ENCODE data around the gene INPP4B. TPM values are rescaled to one million over a fixed set of nuclear protein-coding genes. Genes with fewer than 3 reads are reported as not detected.

The INPP4B gene
- polyA plus RNA-seq, 3 donors from 2014 or later = 0.81 to 6.3 (median 6.2) TPM

DNA sequence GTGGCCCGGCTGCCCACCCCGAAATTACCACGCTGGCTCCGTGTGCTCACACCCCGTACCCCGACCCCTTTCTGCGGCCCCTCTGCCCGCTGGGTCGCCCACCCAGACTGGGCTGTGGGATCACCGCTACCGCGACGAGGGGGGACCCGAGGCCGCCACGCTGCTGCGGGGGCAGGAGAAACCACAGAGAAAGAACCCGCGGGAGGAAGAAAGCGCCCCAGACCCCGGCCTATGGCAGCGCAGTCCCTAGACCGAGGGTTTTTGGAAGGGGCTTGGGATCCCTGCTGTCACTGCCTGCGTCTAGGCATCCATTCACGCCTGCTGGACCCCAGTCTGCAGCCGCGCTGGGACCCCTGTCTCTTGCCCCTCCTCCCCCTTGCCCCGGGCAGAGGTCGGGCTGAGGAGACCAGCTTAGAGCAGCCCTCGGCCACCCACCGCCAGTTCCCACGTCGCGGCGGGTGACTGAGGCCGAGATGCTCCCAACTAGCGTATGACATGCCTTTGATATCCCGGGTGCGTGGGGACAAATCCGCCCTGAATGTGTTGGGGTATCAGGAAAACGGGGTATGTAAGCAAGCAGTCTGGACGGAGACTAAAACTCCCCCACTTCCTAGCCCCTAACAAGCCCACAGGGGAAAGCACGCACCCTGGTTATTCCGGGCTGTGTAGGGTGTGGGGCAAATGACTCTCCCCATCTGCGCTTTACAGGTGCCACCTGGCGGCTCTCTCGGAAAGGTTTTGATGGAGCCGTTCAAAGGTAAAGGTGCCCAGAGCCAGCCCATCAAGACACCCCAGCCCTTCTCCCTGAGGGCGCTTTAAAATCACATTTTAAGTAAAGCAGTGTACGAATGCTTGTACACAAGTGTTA lies 862 bp upstream of the INPP4B start:
- peak in 2 of 3 donors; percentile 9 to 14 for DNase-seq
- peak overlapping the region; percentile 51 to 77 (median 66) for H3K4me3 Mint-ChIP-seq
- no peak overlapping the region for H3K27ac Mint-ChIP-seq
- H3K9me3 Mint-ChIP-seq = peaks cover 0 to 7% (median under 1%) of the 10 kb centered on the region in 6 donors
- H3K27me3 Mint-ChIP-seq (ENCODE audit: low read depth in 3 of 3) = peaks cover 8 to 25% (median 11%) of the 10 kb centered on the region in 3 donors
- H3K36me3 Mint-ChIP-seq = peaks cover 0 to 4% (median 0%) of the 10 kb centered on the region in 3 donors
- H3K4me1 Mint-ChIP-seq = peaks cover 0 to 8% of the 10 kb centered on the region in 2 donors

DNA sequence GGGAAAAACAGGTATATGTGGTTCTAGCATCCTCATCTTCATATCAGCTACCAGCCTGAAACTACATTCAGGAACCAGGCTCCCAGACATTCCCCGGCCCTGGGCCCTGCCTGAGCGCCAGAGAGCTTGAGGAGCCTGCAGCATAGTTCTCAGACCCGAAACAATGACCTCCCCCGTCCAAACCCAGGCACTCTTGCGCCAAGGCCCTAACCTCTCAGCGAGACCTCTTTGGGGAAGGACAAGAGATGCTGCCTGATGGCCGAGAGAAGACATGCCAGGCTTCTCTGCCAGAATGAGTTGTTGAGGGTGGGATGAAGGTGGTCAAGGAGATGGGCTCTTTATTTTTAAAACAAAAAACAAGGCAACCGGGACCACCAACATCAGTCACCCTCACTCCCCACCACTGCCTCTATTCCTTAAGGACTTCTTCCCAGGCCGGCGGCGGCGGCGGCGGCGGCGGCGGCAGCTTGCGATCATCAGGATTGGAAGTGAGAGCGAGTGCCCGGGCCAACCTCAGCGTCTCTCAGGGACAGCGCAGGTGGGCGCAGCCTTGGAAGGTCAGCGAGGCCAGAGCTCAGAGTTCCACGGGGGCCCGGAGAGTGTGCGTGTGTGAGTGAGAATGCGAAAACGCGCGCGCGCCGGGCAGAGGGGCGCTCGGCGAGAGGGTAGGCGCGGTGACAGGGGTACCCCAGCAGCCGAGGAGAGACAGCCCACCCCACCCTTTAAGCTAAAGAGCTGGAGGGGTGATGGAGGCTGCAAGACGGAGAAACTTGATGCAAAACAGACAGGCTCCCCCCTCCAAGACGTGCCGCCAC lies 601 bp downstream of the INPP4B start:
- Mint-ChIP-seq H3K4me1 (peaks cover 0 to 8% of the 10 kb centered on the region in 2 donors), H3K4me3 (peak overlapping the region; percentile 49 to 77 (median 65)), H3K27me3 (ENCODE audit: low read depth in 3 of 3) (peaks cover 9 to 25% (median 11%) of the 10 kb centered on the region in 3 donors), H3K9me3 (peaks cover 0 to 1% (median 0%) of the 10 kb centered on the region in 6 donors), H3K27ac (no peak overlapping the region), H3K36me3 (peaks cover 0 to 4% (median 0%) of the 10 kb centered on the region in 3 donors)
- no peak for DNase-seq

DNA sequence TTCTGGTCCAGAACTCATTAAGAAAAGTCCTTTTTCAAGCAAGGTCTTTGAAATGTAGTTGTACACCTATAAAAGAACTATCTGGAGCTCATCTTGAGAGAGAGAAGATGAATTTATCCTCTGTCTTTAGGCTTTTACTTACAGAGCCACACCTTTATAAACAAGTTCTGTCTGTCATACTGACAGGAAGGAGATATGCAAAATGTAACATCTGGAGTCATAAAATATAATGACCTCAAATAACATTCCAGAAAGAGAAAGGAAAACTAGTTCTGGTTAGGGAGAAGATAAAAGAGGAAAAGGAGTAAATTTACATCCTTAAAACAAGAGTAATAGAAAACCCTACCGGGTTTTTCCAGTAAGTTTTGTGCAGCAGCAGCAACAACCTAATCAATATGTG lies 1.3 kb downstream of the INPP4B start:
- H3K4me1 Mint-ChIP-seq = peaks cover 0 to 8% of the 10 kb centered on the region in 2 donors
- DNase-seq = no peak
- no peak overlapping the region for H3K27ac Mint-ChIP-seq
- peak overlapping the region in 2 of 5 donors; percentile 52 to 56 for H3K4me3 Mint-ChIP-seq
- H3K36me3 Mint-ChIP-seq = peaks cover 0 to 4% (median 0%) of the 10 kb centered on the region in 3 donors
- H3K9me3 Mint-ChIP-seq = peaks cover 0 to 1% (median 0%) of the 10 kb centered on the region in 6 donors
- peaks cover 9 to 25% (median 11%) of the 10 kb centered on the region in 3 donors for H3K27me3 Mint-ChIP-seq (ENCODE audit: low read depth in 3 of 3)

DNA sequence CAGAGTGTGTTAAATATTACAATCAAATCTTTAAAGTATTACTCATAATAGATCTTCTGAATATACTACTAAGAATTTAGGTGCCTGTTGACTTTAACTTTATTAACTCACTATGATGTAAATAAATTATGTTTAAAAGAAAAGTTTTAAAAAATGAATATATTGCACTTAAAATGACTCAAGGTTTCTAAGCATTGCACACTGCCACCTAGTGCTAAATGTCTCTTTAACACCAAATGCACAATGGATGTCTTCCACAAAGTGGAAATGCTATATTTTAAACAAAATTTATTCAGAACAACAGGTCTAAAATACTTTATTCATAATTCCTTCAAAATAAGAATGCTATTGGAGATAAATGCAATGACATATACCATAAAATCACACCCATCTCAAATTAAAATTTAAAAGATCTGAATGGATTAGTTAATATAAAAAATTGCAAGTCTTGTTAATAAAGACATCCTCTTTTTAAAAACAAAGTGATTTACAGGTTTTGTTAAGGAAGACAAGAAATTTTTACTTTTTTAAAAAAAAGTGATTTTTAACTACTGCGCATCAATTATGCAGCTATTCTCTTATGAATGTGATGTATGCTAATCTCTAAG lies 5.5 kb downstream of the INPP4B start:
- Mint-ChIP-seq H3K27ac (no peak overlapping the region), H3K9me3 (peaks cover 0 to 4% (median 0%) of the 10 kb centered on the region in 6 donors), H3K36me3 (no peaks in the 10 kb centered on the region), H3K27me3 (ENCODE audit: low read depth in 3 of 3) (peaks cover 8 to 15% (median 8%) of the 10 kb centered on the region in 3 donors), H3K4me3 (no peak overlapping the region), H3K4me1 (peaks cover 0 to 8% of the 10 kb centered on the region in 2 donors)
- DNase-seq = no peak

DNA sequence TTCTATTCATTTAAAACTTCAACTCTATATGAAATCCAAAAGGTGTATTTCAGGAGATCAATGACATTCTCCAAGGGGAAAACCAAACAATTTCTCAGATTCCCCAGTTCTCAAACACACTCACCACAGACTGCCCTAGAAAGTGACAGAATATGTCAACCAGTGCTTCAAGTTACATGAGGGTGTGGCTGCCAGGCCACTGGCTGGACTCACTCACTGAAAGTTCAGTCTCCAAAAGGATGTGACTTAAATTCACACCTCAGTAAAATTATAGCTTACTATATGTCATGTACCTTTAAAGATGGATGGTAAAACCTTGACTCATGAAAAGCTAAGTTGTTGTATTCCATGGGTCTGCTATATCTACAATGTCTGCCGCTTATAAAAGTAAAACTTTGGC lies 7.3 kb downstream of the INPP4B start:
- Mint-ChIP-seq H3K4me1 (no peaks in the 10 kb centered on the region), H3K36me3 (no peaks in the 10 kb centered on the region)

DNA sequence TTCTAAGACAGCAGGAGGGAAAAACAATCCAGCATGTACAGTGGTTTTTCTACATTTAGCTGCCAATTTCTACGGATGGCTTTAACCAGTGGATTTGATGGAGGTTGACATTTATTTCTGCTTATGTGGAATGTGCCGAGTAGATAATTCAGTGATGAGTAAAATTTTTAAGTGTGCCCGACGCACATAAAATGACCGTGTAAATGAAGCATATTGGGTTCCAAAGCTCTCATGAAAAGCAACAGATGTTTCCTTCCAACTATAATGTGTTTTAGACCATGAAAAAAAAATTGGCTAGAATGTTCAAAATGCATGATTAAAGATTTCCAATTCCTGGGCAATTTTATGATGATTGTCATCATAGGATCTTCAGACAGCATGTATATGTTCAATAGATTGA lies 14.1 kb downstream of the INPP4B start:
- no peak overlapping the region for H3K27ac Mint-ChIP-seq
- H3K9me3 Mint-ChIP-seq = peaks cover 0 to 4% (median under 1%) of the 10 kb centered on the region in 6 donors
- H3K36me3 Mint-ChIP-seq = peaks cover 0 to 4% (median 0%) of the 10 kb centered on the region in 3 donors
- H3K27me3 Mint-ChIP-seq (ENCODE audit: low read depth in 3 of 3) = peaks cover 0 to 1% (median 0%) of the 10 kb centered on the region in 3 donors
- no peak for DNase-seq
- no peak overlapping the region for H3K4me3 Mint-ChIP-seq
- H3K4me1 Mint-ChIP-seq = no peaks in the 10 kb centered on the region

More for the DNA sequence above, 7.3 kb downstream of the INPP4B start:
- Mint-ChIP-seq H3K27me3 (ENCODE audit: low read depth in 3 of 3) (peaks cover 0 to 3% (median 0%) of the 10 kb centered on the region in 3 donors), H3K27ac (no peak overlapping the region), H3K9me3 (peaks cover 0 to 4% (median 0%) of the 10 kb centered on the region in 6 donors), H3K4me3 (no peak overlapping the region)
- DNase-seq = no peak

DNA sequence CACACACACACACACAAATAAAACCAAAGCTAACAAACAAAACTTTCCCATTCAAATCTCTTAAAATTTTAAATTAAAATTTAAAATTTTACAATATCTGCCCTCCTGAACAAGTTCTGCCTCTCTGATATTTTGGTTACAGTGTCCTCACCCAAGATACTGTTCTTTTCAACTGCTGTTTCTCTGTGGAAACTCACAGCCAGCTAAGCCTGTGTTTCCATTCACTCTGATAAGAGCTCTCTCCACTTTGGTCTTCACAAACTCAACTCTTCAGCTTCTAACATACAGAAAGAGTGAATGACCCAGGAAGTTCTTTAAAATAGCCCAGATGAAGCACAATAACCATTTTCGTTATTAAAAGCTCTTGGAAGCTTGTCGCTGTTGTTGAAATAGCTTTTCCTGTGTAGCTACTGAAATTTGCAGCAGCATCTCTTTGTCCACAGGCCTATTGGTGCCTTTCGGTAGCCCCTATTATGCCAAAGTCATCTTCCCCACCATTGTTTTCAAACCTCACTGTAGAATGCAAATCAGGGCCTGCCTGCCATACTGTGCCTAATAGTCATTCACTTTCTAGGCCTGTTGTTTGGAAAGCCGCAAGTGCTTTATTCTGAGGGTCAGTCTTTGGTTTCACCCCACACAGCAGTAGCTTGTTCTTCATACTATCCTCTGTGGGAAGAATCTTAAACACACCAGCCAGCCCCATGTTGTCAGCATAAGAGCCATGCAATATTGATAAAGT lies 19.4 kb downstream of the INPP4B start:
- Mint-ChIP-seq H3K4me3 (no peak overlapping the region), H3K27me3 (ENCODE audit: low read depth in 3 of 3) (no peaks in the 10 kb centered on the region), H3K9me3 (peaks cover 0 to 10% (median under 1%) of the 10 kb centered on the region in 6 donors), H3K36me3 (peaks cover 0 to 4% (median 0%) of the 10 kb centered on the region in 3 donors), H3K4me1 (no peaks in the 10 kb centered on the region), H3K27ac (no peak overlapping the region)
- DNase-seq = no peak

DNA sequence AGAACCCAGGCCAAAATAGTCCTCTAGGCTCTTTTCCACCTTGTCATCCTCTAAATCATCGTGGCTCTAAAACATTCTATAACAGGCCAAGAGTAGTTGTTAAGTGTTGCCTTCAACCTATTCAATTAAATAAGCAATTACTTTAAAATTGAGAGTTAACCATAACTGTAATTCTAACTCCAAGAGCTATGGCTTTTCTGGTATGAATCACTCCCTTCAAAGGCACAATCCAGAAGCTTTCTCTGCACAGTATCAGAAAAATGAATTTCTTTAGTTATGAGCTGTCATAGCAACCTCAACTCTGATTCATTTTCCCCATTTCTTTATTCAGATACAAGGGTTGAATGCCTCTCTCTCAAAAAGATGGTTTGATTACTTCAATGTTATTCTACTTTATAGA lies 21.7 kb downstream of the INPP4B start:
- no peak for DNase-seq
- H3K9me3 Mint-ChIP-seq = peaks cover 0 to 10% (median under 1%) of the 10 kb centered on the region in 6 donors
- no peak overlapping the region for H3K4me3 Mint-ChIP-seq
- H3K27ac Mint-ChIP-seq = no peak overlapping the region
- no peaks in the 10 kb centered on the region for H3K4me1 Mint-ChIP-seq
- H3K27me3 Mint-ChIP-seq (ENCODE audit: low read depth in 3 of 3) = peaks cover 0 to 4% (median 2%) of the 10 kb centered on the region in 3 donors
- no peaks in the 10 kb centered on the region for H3K36me3 Mint-ChIP-seq

DNA sequence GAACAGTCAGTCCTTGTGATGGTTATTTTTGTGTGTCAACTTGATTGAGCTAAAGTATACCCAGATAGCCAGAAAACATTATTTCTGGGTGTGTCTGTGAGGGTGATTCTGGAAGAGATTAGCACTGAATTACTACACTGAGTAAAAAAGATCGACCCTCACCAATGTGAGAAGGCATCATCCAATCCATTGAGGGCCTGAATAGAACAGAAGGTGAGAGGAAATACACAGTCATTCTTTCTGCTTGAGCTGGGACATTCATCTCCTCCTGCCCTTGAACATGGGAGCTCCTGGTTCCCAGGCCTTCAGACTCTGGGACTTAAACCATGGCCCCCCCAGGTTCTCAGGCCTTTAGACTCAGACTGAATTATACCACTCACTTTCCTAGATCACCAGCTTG lies 22.3 kb downstream of the INPP4B start:
- Mint-ChIP-seq H3K27me3 (ENCODE audit: low read depth in 3 of 3) (peaks cover 0 to 4% (median 2%) of the 10 kb centered on the region in 3 donors), H3K27ac (no peak overlapping the region), H3K9me3 (peaks cover 0 to 9% (median under 1%) of the 10 kb centered on the region in 6 donors), H3K4me3 (no peak overlapping the region), H3K36me3 (no peaks in the 10 kb centered on the region), H3K4me1 (no peaks in the 10 kb centered on the region)
- no peak for DNase-seq

DNA sequence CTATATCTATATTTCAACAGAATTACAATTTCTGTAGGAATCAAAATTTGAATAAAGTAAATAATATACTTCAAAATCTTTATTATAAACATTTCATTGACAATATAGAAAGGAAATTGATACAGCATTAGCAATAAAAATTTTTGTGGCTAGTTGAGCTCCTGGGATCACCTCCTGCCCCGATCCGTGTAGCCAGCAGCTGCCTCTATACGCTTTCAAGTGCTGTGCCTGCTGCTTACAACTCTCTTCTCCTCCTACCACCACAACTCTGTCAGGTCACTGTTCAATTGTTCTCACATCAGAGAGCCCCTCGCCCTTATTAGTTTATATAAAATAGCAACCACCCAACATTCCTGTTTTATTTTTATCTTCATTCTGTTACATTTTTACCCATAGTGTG lies 27.6 kb downstream of the INPP4B start:
- no peak for DNase-seq
- Mint-ChIP-seq H3K4me3 (no peak overlapping the region), H3K27me3 (ENCODE audit: low read depth in 3 of 3) (peaks cover 0 to 4% (median 2%) of the 10 kb centered on the region in 3 donors), H3K36me3 (no peaks in the 10 kb centered on the region), H3K9me3 (peaks cover 0 to 5% (median 3%) of the 10 kb centered on the region in 6 donors), H3K4me1 (peaks cover 4 to 11% of the 10 kb centered on the region in 2 donors), H3K27ac (no peak overlapping the region)

DNA sequence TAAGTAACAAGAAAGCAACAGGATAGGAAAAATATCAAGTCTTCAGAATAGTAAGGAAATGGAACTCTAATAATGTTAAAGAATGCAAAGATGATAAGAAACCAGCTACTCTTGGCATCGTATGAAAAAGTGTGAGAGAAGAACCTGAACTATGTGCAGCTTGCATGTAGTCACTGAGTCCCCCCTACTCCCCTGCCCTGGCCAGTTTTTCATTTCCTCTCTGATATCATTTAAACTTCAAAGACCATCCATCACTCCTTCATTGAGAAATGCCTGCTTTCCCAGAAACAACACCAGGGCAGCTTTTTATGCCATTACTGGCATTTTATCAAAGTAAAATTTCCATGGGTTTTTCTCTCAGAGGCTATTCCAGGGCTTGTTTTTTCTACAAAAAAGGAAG lies 28.1 kb downstream of the INPP4B start:
- H3K4me1 Mint-ChIP-seq = peaks cover 4 to 11% of the 10 kb centered on the region in 2 donors

DNA sequence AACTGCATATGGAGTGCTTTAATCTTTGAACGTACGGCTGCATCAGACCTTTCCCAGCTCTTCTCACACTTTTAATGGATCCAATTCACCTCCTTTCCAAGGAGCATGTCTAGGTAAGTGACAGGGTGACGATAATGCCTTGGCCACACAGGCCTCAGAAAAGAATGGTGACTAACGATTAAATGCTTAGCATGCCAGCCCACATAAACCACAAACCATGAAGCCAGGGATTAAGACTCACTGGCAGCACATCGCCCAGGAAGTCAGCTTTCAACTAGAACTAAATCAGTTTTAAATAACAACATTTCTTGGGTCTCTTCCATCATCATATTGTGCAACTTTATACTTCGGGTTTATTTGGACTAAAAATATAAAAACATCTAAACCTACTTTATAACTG lies 28.7 kb downstream of the INPP4B start:
- H3K36me3 Mint-ChIP-seq = no peaks in the 10 kb centered on the region
- DNase-seq = no peak
- peak overlapping the region in 1 of 5 donors; percentile 21 for H3K4me3 Mint-ChIP-seq
- no peak overlapping the region for H3K27ac Mint-ChIP-seq
- H3K9me3 Mint-ChIP-seq = peaks cover 0 to 8% (median 3%) of the 10 kb centered on the region in 6 donors
- peaks cover 4 to 11% of the 10 kb centered on the region in 2 donors for H3K4me1 Mint-ChIP-seq
- peaks cover 0 to 4% (median 2%) of the 10 kb centered on the region in 3 donors for H3K27me3 Mint-ChIP-seq (ENCODE audit: low read depth in 3 of 3)

More for the DNA sequence above, 28.1 kb downstream of the INPP4B start:
- H3K36me3 Mint-ChIP-seq = no peaks in the 10 kb centered on the region
- H3K27me3 Mint-ChIP-seq (ENCODE audit: low read depth in 3 of 3) = peaks cover 0 to 4% (median 2%) of the 10 kb centered on the region in 3 donors
- no peak overlapping the region for H3K27ac Mint-ChIP-seq
- no peak overlapping the region for H3K4me3 Mint-ChIP-seq
- no peak for DNase-seq
- H3K9me3 Mint-ChIP-seq = peaks cover 0 to 8% (median 3%) of the 10 kb centered on the region in 6 donors

DNA sequence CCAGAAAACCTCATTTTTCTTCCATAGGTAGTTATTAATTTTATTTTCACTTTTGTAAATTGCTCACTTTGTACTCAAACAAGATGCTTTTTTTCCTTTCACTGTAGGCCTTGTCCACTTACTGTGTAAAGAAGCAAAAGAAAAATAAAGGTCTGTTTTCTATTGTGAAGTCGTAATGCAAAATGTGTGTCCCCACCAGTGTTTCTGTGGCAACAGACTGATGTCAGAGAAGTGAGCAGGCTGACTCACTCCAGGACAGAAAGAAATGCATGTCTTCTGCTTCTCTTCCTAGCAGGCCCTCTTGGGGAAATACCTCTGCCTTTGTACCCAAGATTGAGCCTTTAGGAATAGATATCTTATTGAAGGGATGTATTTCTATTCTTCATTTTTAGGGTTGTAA lies 30.3 kb downstream of the INPP4B start:
- H3K4me1 Mint-ChIP-seq = peaks cover 4 to 11% of the 10 kb centered on the region in 2 donors
- H3K27me3 Mint-ChIP-seq (ENCODE audit: low read depth in 3 of 3) = peaks cover 0 to 4% (median 2%) of the 10 kb centered on the region in 3 donors
- DNase-seq = no peak
- H3K4me3 Mint-ChIP-seq = no peak overlapping the region
- H3K9me3 Mint-ChIP-seq = peaks cover 0 to 8% (median 3%) of the 10 kb centered on the region in 6 donors
- no peaks in the 10 kb centered on the region for H3K36me3 Mint-ChIP-seq
- no peak overlapping the region for H3K27ac Mint-ChIP-seq

Measured in immature natural killer cell (primary cell).